Panc1 (cell line): ENCODE results near the gene ARHGAP6. TPM values are rescaled to one million over a fixed set of nuclear protein-coding genes. Genes with fewer than 3 reads are reported as not detected.

Experiments used
- ATAC-seq: fragments of 200-7000 bp; cut with Tn5 transposase; 2 replicates; pipeline ENCODE4 v1.9.1; 2020; ENCODE audit warnings: mild to moderate bottlenecking, moderate library complexity
- BruUV-seq: library from RNA; stranded (reverse); fragments of 400-500 nt; replicated peaks from 2 replicates; lab custom pipeline; 2021; lab: Mats Ljungman, UMichigan
- CTCF ChIA-PET: fragments of 300-600 bp; sonication (Branson Sonifier 250); formaldehyde crosslinking; loops from one replicate; lab custom pipeline; 2022; ENCODE audit warnings: antibody characterized with exemption; lab: Charles Lee
- POLR2A ChIA-PET: fragments of 300-600 bp; sonication (Branson Sonifier 250); formaldehyde crosslinking; loops from one replicate; lab custom pipeline; 2022; ENCODE audit warnings: antibody characterized with exemption; lab: Charles Lee
- DNase-seq: peaks from one replicate; pipeline ENCODE4 v3.0.0-alpha.2; 2010; ENCODE audit warnings: low read depth, low spot score
- H3K27ac ChIP-seq: 2 replicates; pipeline ENCODE4 v1.5.1; 2011; ENCODE audit warnings: mild to moderate bottlenecking, low read length, inconsistent platforms
- H3K27me3 ChIP-seq: fragments of 200-500 bp; sonication (Bioruptor generic); 2 replicates; pipeline ENCODE4 v1.6.0; 2014; ENCODE audit warnings: low read length, inconsistent platforms; ENCODE audit not compliant: control insufficient read depth, insufficient read depth
- H3K36me3 ChIP-seq: fragments of 200-500 bp; sonication (Bioruptor generic); 2 replicates; pipeline ENCODE4 v1.5.1; 2014; ENCODE audit warnings: inconsistent platforms, mild to moderate bottlenecking, low read length, moderate library complexity; ENCODE audit not compliant: control insufficient read depth, insufficient read depth
- H3K4me1 ChIP-seq: 2 replicates; pipeline ENCODE4 v1.5.1; 2011; ENCODE audit warnings: inconsistent platforms, mild to moderate bottlenecking, low read length, moderate library complexity; ENCODE audit not compliant: control insufficient read depth, insufficient read depth
- H3K4me3 ChIP-seq, 2 experiments: 2 replicates each; pipeline ENCODE4 v1.5.1; 2011 to 2012; ENCODE audit warnings: low read depth in 2 of 2, low read length in 2 of 2, mild to moderate bottlenecking in 2 of 2, inconsistent platforms in 1 of 2, moderate library complexity in 1 of 2
- H3K9me3 ChIP-seq: fragments of 200-500 bp; sonication (Bioruptor generic); 2 replicates; pipeline ENCODE4 v1.5.1; 2014; ENCODE audit warnings: low read depth, mild to moderate bottlenecking, inconsistent platforms, low read length, moderate library complexity; ENCODE audit not compliant: control insufficient read depth, insufficient read depth
- POLR2AphosphoS5 ChIP-seq: IDR thresholded peaks from 2 replicates; pipeline ENCODE4 v1.6.1; 2012; ENCODE audit warnings: mild to moderate bottlenecking, low read depth, low read length, moderate library complexity
- SIN3A ChIP-seq: IDR thresholded peaks from 2 replicates; pipeline ENCODE4 v1.6.1; 2012; ENCODE audit warnings: low read depth, mild to moderate bottlenecking, low read length, moderate library complexity, borderline replicate concordance; ENCODE audit not compliant: insufficient read depth
- TCF7L2 ChIP-seq: IDR thresholded peaks from 2 replicates; pipeline ENCODE4 v1.6.1; 2011; ENCODE audit warnings: mild to moderate bottlenecking, low read depth, low read length, inconsistent platforms
- in situ Hi-C: cut with HindIII; loops from 2 replicates; pipeline ENCODE4 v1.10.0; 2016; ENCODE audit warnings: low sequenced_read_pairs, low pct_unique_long_range_greater_than_20kb
- intact Hi-C: fragments of 100-400 bp; cut with micrococcal nuclease; formaldehyde crosslinking; loops from one replicate; pipeline ENCODE4 v1.10.0; 2022; ENCODE audit not compliant: unreplicated experiment
- total RNA-seq: library from RNA; stranded (reverse); gene quantifications from one replicate; pipeline ENCODE4 v1.2.1, GENCODE V29; 2021; ENCODE audit not compliant: unreplicated experiment
- TF ChIP-seq, protein P1 (sequence below), 2 experiments: IDR thresholded peaks; 2 replicates each; pipeline ENCODE4 v1.6.1; 2011 to 2012; ENCODE audit warnings: low read depth in 2 of 2, control low read depth in 1 of 2, low read length in 1 of 2, mild to moderate bottlenecking in 1 of 2, moderate library complexity in 1 of 2; ENCODE audit not compliant: insufficient read depth in 1 of 2
- TF ChIP-seq, protein P2 (sequence below): fragments of 450-650 bp; IDR thresholded peaks from 2 replicates; pipeline ENCODE4 v1.5.1; 2017; ENCODE audit warnings: mild to moderate bottlenecking

Gene ARHGAP6
- total RNA-seq, 1 experiment from 2014 or later: 0.13 TPM

DNA sequence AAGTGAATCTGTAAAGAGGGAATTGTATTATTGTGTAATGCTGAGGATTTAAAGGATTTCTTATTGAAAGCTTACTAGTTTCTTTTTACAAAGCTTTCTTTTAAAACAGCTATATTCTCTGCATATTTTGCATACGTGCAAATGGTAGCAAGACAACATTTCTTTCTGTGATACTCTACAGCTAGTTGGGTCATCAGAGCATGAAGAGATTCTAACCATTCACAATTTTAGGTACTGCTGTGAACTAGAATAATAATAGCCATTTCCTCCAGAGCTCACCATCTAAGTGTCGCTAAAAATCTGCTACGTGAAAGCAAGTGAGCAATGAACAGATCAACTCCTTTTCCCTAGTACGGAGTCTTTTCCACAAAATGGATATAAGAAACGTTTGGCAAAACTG, 37.3 kb downstream of the ARHGAP6 start:
- BruUV-seq: no TSS peak
- ATAC-seq: no peak
- H3K4me3 ChIP-seq: no peak overlapping the region
- no peaks in the 10 kb centered on the region for H3K9me3 ChIP-seq
- no peaks in the 10 kb centered on the region for H3K4me1 ChIP-seq
- POLR2A ChIA-PET: no interaction called here
- H3K27me3 ChIP-seq: no peaks in the 10 kb centered on the region
- no peak overlapping the region for H3K27ac ChIP-seq
- H3K36me3 ChIP-seq: no peaks in the 10 kb centered on the region
- no peak for DNase-seq
- TF ChIP-seq, protein P1, sequence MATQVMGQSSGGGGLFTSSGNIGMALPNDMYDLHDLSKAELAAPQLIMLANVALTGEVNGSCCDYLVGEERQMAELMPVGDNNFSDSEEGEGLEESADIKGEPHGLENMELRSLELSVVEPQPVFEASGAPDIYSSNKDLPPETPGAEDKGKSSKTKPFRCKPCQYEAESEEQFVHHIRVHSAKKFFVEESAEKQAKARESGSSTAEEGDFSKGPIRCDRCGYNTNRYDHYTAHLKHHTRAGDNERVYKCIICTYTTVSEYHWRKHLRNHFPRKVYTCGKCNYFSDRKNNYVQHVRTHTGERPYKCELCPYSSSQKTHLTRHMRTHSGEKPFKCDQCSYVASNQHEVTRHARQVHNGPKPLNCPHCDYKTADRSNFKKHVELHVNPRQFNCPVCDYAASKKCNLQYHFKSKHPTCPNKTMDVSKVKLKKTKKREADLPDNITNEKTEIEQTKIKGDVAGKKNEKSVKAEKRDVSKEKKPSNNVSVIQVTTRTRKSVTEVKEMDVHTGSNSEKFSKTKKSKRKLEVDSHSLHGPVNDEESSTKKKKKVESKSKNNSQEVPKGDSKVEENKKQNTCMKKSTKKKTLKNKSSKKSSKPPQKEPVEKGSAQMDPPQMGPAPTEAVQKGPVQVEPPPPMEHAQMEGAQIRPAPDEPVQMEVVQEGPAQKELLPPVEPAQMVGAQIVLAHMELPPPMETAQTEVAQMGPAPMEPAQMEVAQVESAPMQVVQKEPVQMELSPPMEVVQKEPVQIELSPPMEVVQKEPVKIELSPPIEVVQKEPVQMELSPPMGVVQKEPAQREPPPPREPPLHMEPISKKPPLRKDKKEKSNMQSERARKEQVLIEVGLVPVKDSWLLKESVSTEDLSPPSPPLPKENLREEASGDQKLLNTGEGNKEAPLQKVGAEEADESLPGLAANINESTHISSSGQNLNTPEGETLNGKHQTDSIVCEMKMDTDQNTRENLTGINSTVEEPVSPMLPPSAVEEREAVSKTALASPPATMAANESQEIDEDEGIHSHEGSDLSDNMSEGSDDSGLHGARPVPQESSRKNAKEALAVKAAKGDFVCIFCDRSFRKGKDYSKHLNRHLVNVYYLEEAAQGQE (IDR thresholded peaks at IDR 0.05; ENCODE audit: insufficient read depth in 1 of 2, low read depth in 2 of 2, low read length in 1 of 2): no peak
- TF ChIP-seq, protein P2, sequence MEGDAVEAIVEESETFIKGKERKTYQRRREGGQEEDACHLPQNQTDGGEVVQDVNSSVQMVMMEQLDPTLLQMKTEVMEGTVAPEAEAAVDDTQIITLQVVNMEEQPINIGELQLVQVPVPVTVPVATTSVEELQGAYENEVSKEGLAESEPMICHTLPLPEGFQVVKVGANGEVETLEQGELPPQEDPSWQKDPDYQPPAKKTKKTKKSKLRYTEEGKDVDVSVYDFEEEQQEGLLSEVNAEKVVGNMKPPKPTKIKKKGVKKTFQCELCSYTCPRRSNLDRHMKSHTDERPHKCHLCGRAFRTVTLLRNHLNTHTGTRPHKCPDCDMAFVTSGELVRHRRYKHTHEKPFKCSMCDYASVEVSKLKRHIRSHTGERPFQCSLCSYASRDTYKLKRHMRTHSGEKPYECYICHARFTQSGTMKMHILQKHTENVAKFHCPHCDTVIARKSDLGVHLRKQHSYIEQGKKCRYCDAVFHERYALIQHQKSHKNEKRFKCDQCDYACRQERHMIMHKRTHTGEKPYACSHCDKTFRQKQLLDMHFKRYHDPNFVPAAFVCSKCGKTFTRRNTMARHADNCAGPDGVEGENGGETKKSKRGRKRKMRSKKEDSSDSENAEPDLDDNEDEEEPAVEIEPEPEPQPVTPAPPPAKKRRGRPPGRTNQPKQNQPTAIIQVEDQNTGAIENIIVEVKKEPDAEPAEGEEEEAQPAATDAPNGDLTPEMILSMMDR: no peak
- TF ChIP-seq POLR2AphosphoS5 (no peak), SIN3A (no peak), TCF7L2 (no peak)
- intact Hi-C loops (no loop called here), in situ Hi-C loops (no loop called here)
- CTCF ChIA-PET: no interaction called here

- H3K4me3 ChIP-seq: no peak overlapping the region
- in situ Hi-C loops: no loop called here
- H3K27me3 ChIP-seq: no peaks in the 10 kb centered on the region
- ChIA-PET POLR2A (no interaction called here), CTCF (no interaction called here)
- BruUV-seq: no TSS peak
- TF ChIP-seq, protein P2: no peak
- TF ChIP-seq, protein P1 (IDR thresholded peaks at IDR 0.05; ENCODE audit: insufficient read depth in 1 of 2, low read depth in 2 of 2, low read length in 1 of 2): no peak
- no peak for TF ChIP-seq SIN3A
- no peak for TF ChIP-seq POLR2AphosphoS5
- no peak for TF ChIP-seq TCF7L2
- no peaks in the 10 kb centered on the region for H3K9me3 ChIP-seq
- no peaks in the 10 kb centered on the region for H3K4me1 ChIP-seq
- no peak for DNase-seq
- intact Hi-C loops: no loop called here
- H3K27ac ChIP-seq: no peak overlapping the region
- ATAC-seq: no peak
- no peaks in the 10 kb centered on the region for H3K36me3 ChIP-seq
Observed at GRCh38 chrX:11626351-11626750, 39.4 kb downstream of the ARHGAP6 start.
